Measurements from ENCODE around the gene SLC24A3. TPM values are rescaled to one million over a fixed set of nuclear protein-coding genes. Genes with fewer than 3 reads are reported as not detected.

Gene SLC24A3
- total RNA-seq, 2 experiments from 2014 or later = not detected

GRCh38 chr20:19301142-19301541 is 88.7 kb downstream of the SLC24A3 start:
- no peak overlapping the region for H3K4me3 Mint-ChIP-seq
- DNase-seq = no peak
- no peaks in the 10 kb centered on the region for H3K4me1 Mint-ChIP-seq (ENCODE audit: low read depth)
- no peaks in the 10 kb centered on the region for H3K9me3 Mint-ChIP-seq
- H3K27me3 Mint-ChIP-seq (ENCODE audit: low read depth) = peaks cover 8% of the 10 kb centered on the region
- no peaks in the 10 kb centered on the region for H3K36me3 Mint-ChIP-seq (ENCODE audit: low read depth)
- intact Hi-C loops (cut with micrococcal nuclease) = no loop called here
- CTCF ChIA-PET = no interaction called here
- no peak overlapping the region for H3K27ac Mint-ChIP-seq

- Mint-ChIP-seq H3K27ac (no peak overlapping the region), H3K4me1 (ENCODE audit: low read depth) (no peaks in the 10 kb centered on the region), H3K36me3 (ENCODE audit: low read depth) (no peaks in the 10 kb centered on the region), H3K4me3 (no peak overlapping the region), H3K27me3 (ENCODE audit: low read depth) (peaks cover 6% of the 10 kb centered on the region), H3K9me3 (no peaks in the 10 kb centered on the region)
- CTCF ChIA-PET = no interaction called here
- intact Hi-C loops (cut with micrococcal nuclease) = no loop called here
- DNase-seq = no peak
Observed at GRCh38 chr20:19301843-19302242, 89.4 kb downstream of the SLC24A3 start.

GRCh38 chr20:19302714-19303113 is 90.3 kb downstream of the SLC24A3 start:
- H3K9me3 Mint-ChIP-seq = no peaks in the 10 kb centered on the region
- no peak overlapping the region for H3K27ac Mint-ChIP-seq
- CTCF ChIA-PET = no interaction called here
- H3K4me1 Mint-ChIP-seq (ENCODE audit: low read depth) = no peaks in the 10 kb centered on the region
- H3K36me3 Mint-ChIP-seq (ENCODE audit: low read depth) = no peaks in the 10 kb centered on the region
- intact Hi-C loops (cut with micrococcal nuclease) = no loop called here
- no peak for DNase-seq
- no peak overlapping the region for H3K4me3 Mint-ChIP-seq
- peaks cover 6% of the 10 kb centered on the region for H3K27me3 Mint-ChIP-seq (ENCODE audit: low read depth)

GRCh38 chr20:19304389-19304788 is 91.9 kb downstream of the SLC24A3 start:
- Mint-ChIP-seq H3K27me3 (ENCODE audit: low read depth) (peaks cover 2% of the 10 kb centered on the region), H3K9me3 (no peaks in the 10 kb centered on the region), H3K4me3 (no peak overlapping the region), H3K4me1 (ENCODE audit: low read depth) (no peaks in the 10 kb centered on the region), H3K27ac (no peak overlapping the region), H3K36me3 (ENCODE audit: low read depth) (no peaks in the 10 kb centered on the region)
- CTCF ChIA-PET = no interaction called here
- intact Hi-C loops (cut with micrococcal nuclease) = no loop called here
- DNase-seq = no peak

GRCh38 chr20:19304886-19305415 is 92.5 kb downstream of the SLC24A3 start:
- H3K9me3 Mint-ChIP-seq = no peaks in the 10 kb centered on the region
- intact Hi-C loops (cut with micrococcal nuclease) = no loop called here
- peaks cover 2% of the 10 kb centered on the region for H3K27me3 Mint-ChIP-seq (ENCODE audit: low read depth)
- H3K36me3 Mint-ChIP-seq (ENCODE audit: low read depth) = no peaks in the 10 kb centered on the region
- H3K4me1 Mint-ChIP-seq (ENCODE audit: low read depth) = no peaks in the 10 kb centered on the region
- no peak overlapping the region for H3K4me3 Mint-ChIP-seq
- DNase-seq = no peak
- H3K27ac Mint-ChIP-seq = no peak overlapping the region
- CTCF ChIA-PET = no interaction called here

- CTCF ChIA-PET = no interaction called here
- Mint-ChIP-seq H3K36me3 (ENCODE audit: low read depth) (no peaks in the 10 kb centered on the region), H3K27me3 (ENCODE audit: low read depth) (no peaks in the 10 kb centered on the region), H3K27ac (no peak overlapping the region), H3K4me1 (ENCODE audit: low read depth) (no peaks in the 10 kb centered on the region), H3K9me3 (no peaks in the 10 kb centered on the region), H3K4me3 (no peak overlapping the region)
- intact Hi-C loops (cut with micrococcal nuclease) = no loop called here
- DNase-seq = no peak
Observed at GRCh38 chr20:19308146-19308545, 95.7 kb downstream of the SLC24A3 start.

GRCh38 chr20:19310541-19310940 is 98.1 kb downstream of the SLC24A3 start:
- CTCF ChIA-PET = no interaction called here
- H3K36me3 Mint-ChIP-seq (ENCODE audit: low read depth) = no peaks in the 10 kb centered on the region
- DNase-seq = no peak
- H3K9me3 Mint-ChIP-seq = no peaks in the 10 kb centered on the region
- H3K27me3 Mint-ChIP-seq (ENCODE audit: low read depth) = no peaks in the 10 kb centered on the region
- H3K27ac Mint-ChIP-seq = no peak overlapping the region
- intact Hi-C loops (cut with micrococcal nuclease) = no loop called here
- H3K4me1 Mint-ChIP-seq (ENCODE audit: low read depth) = no peaks in the 10 kb centered on the region
- H3K4me3 Mint-ChIP-seq = no peak overlapping the region

GRCh38 chr20:19313342-19314069 is 101.1 kb downstream of the SLC24A3 start:
- intact Hi-C loops (cut with micrococcal nuclease) = no loop called here
- Mint-ChIP-seq H3K9me3 (no peaks in the 10 kb centered on the region), H3K4me3 (no peak overlapping the region), H3K27ac (no peak overlapping the region), H3K36me3 (ENCODE audit: low read depth) (no peaks in the 10 kb centered on the region), H3K27me3 (ENCODE audit: low read depth) (peaks cover 2% of the 10 kb centered on the region), H3K4me1 (ENCODE audit: low read depth) (no peaks in the 10 kb centered on the region)
- CTCF ChIA-PET = no interaction called here
- DNase-seq = no peak

- no peaks in the 10 kb centered on the region for H3K36me3 Mint-ChIP-seq (ENCODE audit: low read depth)
- no peaks in the 10 kb centered on the region for H3K9me3 Mint-ChIP-seq
- no peak for DNase-seq
- H3K27me3 Mint-ChIP-seq (ENCODE audit: low read depth) = peaks cover 4% of the 10 kb centered on the region
- no peak overlapping the region for H3K4me3 Mint-ChIP-seq
- H3K27ac Mint-ChIP-seq = no peak overlapping the region
- no peaks in the 10 kb centered on the region for H3K4me1 Mint-ChIP-seq (ENCODE audit: low read depth)
- CTCF ChIA-PET = no interaction called here
- intact Hi-C loops (cut with micrococcal nuclease) = loop anchor here (5.0 kb wide), 1 partner anchor 453 kb away; no protein-coding TSS in a partner anchor
Observed at GRCh38 chr20:19314621-19315020, 102.2 kb downstream of the SLC24A3 start.

GRCh38 chr20:19317237-19318069 is 105.0 kb downstream of the SLC24A3 start:
- Mint-ChIP-seq H3K27ac (no peak overlapping the region), H3K27me3 (ENCODE audit: low read depth) (peaks cover 4% of the 10 kb centered on the region), H3K36me3 (ENCODE audit: low read depth) (no peaks in the 10 kb centered on the region), H3K9me3 (no peaks in the 10 kb centered on the region), H3K4me1 (ENCODE audit: low read depth) (no peaks in the 10 kb centered on the region), H3K4me3 (no peak overlapping the region)
- intact Hi-C loops (cut with micrococcal nuclease) = loop anchor here (5.0 kb wide), 1 partner anchor 450 kb away; no protein-coding TSS in a partner anchor
- CTCF ChIA-PET = no interaction called here
- no peak for DNase-seq

- no peaks in the 10 kb centered on the region for H3K36me3 Mint-ChIP-seq (ENCODE audit: low read depth)
- H3K9me3 Mint-ChIP-seq = no peaks in the 10 kb centered on the region
- DNase-seq = no peak
- no peak overlapping the region for H3K4me3 Mint-ChIP-seq
- H3K27ac Mint-ChIP-seq = no peak overlapping the region
- H3K27me3 Mint-ChIP-seq (ENCODE audit: low read depth) = peaks cover 4% of the 10 kb centered on the region
- CTCF ChIA-PET = no interaction called here
- H3K4me1 Mint-ChIP-seq (ENCODE audit: low read depth) = no peaks in the 10 kb centered on the region
- intact Hi-C loops (cut with micrococcal nuclease) = loop anchor here (5.0 kb wide), 1 partner anchor 449 kb away; no protein-coding TSS in a partner anchor
Observed at GRCh38 chr20:19318610-19319009, 106.2 kb downstream of the SLC24A3 start.

GRCh38 chr20:19320005-19320404 is 107.6 kb downstream of the SLC24A3 start:
- Mint-ChIP-seq H3K9me3 (no peaks in the 10 kb centered on the region), H3K4me1 (ENCODE audit: low read depth) (no peaks in the 10 kb centered on the region), H3K36me3 (ENCODE audit: low read depth) (no peaks in the 10 kb centered on the region), H3K27ac (no peak overlapping the region), H3K27me3 (ENCODE audit: low read depth) (peaks cover 4% of the 10 kb centered on the region), H3K4me3 (no peak overlapping the region)
- DNase-seq = no peak
- intact Hi-C loops (cut with micrococcal nuclease) = no loop called here
- CTCF ChIA-PET = no interaction called here

GRCh38 chr20:19321176-19321575 is 108.7 kb downstream of the SLC24A3 start:
- DNase-seq = no peak
- H3K4me3 Mint-ChIP-seq = no peak overlapping the region
- peaks cover 4% of the 10 kb centered on the region for H3K27me3 Mint-ChIP-seq (ENCODE audit: low read depth)
- no peak overlapping the region for H3K27ac Mint-ChIP-seq
- intact Hi-C loops (cut with micrococcal nuclease) = no loop called here
- H3K9me3 Mint-ChIP-seq = no peaks in the 10 kb centered on the region
- H3K36me3 Mint-ChIP-seq (ENCODE audit: low read depth) = no peaks in the 10 kb centered on the region
- H3K4me1 Mint-ChIP-seq (ENCODE audit: low read depth) = no peaks in the 10 kb centered on the region
- CTCF ChIA-PET = no interaction called here

Data from activated naive CD4-positive, alpha-beta T cell treated with anti-CD3 and anti-CD28 coated beads for 36 hours (primary cell).